ENCODE data around the gene RUFY2. TPM values are rescaled to one million over a fixed set of nuclear protein-coding genes. Genes with fewer than 3 reads are reported as not detected.

The RUFY2 gene
- total RNA-seq, 1 donor from 2014 or later: 7.5 TPM

DNA sequence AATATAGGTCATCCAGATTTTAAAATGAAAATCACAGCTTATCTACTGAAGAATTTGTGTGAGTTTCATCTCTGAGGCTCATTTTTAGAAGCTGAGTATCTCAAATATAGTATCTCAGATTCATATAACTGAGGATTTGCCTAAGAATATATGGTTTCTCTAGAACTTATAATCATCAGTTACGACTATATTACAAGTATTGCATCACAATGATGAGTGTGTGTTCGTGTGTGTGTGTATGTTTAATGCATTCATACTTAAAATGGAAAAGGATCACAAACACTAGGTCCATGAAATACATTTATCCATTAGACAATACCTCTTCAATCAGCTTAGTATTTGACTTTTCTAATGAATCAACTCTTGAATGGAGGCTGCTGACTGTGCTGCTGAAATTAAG lies 21.3 kb downstream of the RUFY2 start:
- no peak for DNase-seq (ENCODE audit: low spot score in 2 of 2)
- H3K27me3 ChIP-seq: no peaks in the 10 kb centered on the region
- no peaks in the 10 kb centered on the region for H3K9me3 ChIP-seq
- no peak overlapping the region for H3K4me3 ChIP-seq
- H3K36me3 ChIP-seq: peaks cover 57 to 78% of the 10 kb centered on the region in 2 donors
- no peak for TF ChIP-seq CTCF (IDR thresholded peaks at IDR 0.05)
- no peaks in the 10 kb centered on the region for H3K4me1 ChIP-seq
- H3K27ac ChIP-seq: no peak overlapping the region
- intact Hi-C loops (cut with DNase I): no loop called here

- no peak for TF ChIP-seq CTCF (IDR thresholded peaks at IDR 0.05)
- H3K9me3 ChIP-seq: no peaks in the 10 kb centered on the region
- intact Hi-C loops (cut with DNase I): no loop called here
Observed at GRCh38 chr10:68371604-68372003, 35.5 kb downstream of the RUFY2 start.

GRCh38 chr10:68367121-68367520 lies 40.0 kb downstream of the RUFY2 start:
- intact Hi-C loops (cut with DNase I): no loop called here
- Histone ChIP-seq H3K36me3 (peaks cover 43 to 47% of the 10 kb centered on the region in 2 donors), H3K27ac (no peak overlapping the region), H3K27me3 (no peaks in the 10 kb centered on the region), H3K4me1 (no peaks in the 10 kb centered on the region), H3K9me3 (no peaks in the 10 kb centered on the region), H3K4me3 (no peak overlapping the region)
- DNase-seq (ENCODE audit: low spot score in 2 of 2): no peak
- no peak for TF ChIP-seq CTCF (IDR thresholded peaks at IDR 0.05)

More at GRCh38 chr10:68371604-68372003, 35.5 kb downstream of the RUFY2 start:
- H3K4me3 ChIP-seq: no peak overlapping the region
- no peaks in the 10 kb centered on the region for H3K4me1 ChIP-seq
- H3K27me3 ChIP-seq: no peaks in the 10 kb centered on the region
- no peak for DNase-seq (ENCODE audit: low spot score in 2 of 2)
- peaks cover 44 to 60% of the 10 kb centered on the region in 2 donors for H3K36me3 ChIP-seq
- no peak overlapping the region for H3K27ac ChIP-seq

DNA sequence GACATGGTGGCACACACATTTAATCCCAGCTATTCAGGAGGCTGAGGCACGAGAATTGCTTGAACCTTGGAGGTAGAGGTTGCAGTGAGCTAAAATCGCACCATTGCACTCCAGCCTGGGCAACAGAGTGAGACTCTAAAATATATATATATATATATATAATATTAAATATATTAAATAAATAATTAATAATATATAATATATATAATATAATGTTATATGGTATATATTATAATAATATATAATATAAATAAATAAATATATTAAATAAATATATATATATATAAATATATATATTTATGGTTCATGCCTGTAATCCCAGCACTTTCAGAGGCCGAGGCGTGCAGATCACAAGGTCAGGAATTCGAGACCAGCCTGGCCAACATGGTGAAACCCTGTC lies 40.5 kb downstream of the RUFY2 start:
- intact Hi-C loops (cut with DNase I): no loop called here
- no peak for TF ChIP-seq CTCF (IDR thresholded peaks at IDR 0.05)
- H3K9me3 ChIP-seq: no peaks in the 10 kb centered on the region
- no peaks in the 10 kb centered on the region for H3K4me1 ChIP-seq
- H3K27ac ChIP-seq: no peak overlapping the region
- no peak overlapping the region for H3K4me3 ChIP-seq
- DNase-seq (ENCODE audit: low spot score in 2 of 2): no peak
- no peaks in the 10 kb centered on the region for H3K27me3 ChIP-seq
- H3K36me3 ChIP-seq: peaks cover 43 to 47% of the 10 kb centered on the region in 2 donors

DNA sequence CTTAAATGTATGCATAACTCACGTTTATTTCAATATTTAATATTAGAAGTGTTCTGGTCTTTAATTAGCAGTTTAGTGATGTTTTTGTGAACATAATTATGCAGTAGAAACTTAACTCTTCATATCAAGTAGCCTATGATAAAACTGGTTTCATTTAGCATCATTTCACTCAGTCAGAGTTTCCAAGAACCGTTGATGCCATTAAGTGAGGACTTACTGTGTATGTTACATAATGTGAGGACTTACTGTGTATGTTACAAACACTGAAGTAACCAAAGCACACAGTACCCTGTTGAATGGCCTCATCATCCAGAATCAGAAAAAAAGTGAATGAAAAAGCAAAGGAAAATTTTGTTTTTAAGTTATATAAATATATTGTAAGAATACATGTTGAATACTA lies 41.5 kb downstream of the RUFY2 start:
- intact Hi-C loops (cut with DNase I): no loop called here
- Histone ChIP-seq H3K27ac (no peak overlapping the region), H3K9me3 (no peaks in the 10 kb centered on the region), H3K4me1 (no peaks in the 10 kb centered on the region), H3K36me3 (peaks cover 38 to 49% of the 10 kb centered on the region in 2 donors), H3K4me3 (no peak overlapping the region), H3K27me3 (no peaks in the 10 kb centered on the region)
- DNase-seq (ENCODE audit: low spot score in 2 of 2): no peak
- TF ChIP-seq CTCF (IDR thresholded peaks at IDR 0.05): no peak
